ENCODE data around the gene PTGR2. TPM values are rescaled to one million over a fixed set of nuclear protein-coding genes. Genes with fewer than 3 reads are reported as not detected.
"Not testable (repeated sequence)": the region's sequence is repeated elsewhere in the genome, so short reads cannot be mapped to it uniquely, and the experiment has no call there.

Gene PTGR2
- total RNA-seq, 1 experiment from 2014 or later, result 12.0 TPM

- CTCF ChIA-PET, result interaction anchor here (0.6 kb wide), 2 partner anchors 128 to 193 kb away, joined by 5 to 7 read pairs; no protein-coding TSS in a partner anchor
- no peaks in the 10 kb centered on the region for H3K27me3 Mint-ChIP-seq (ENCODE audit: unreplicated experiment)
- no peaks in the 10 kb centered on the region for H3K4me1 Mint-ChIP-seq (ENCODE audit: low read depth, unreplicated experiment)
- no peaks in the 10 kb centered on the region for H3K9me3 Mint-ChIP-seq (ENCODE audit: low read depth, unreplicated experiment)
- no peak overlapping the region for H3K27ac Mint-ChIP-seq (ENCODE audit: unreplicated experiment)
- no peak for TF ChIP-seq CTCF (IDR thresholded peaks at IDR 0.05; ENCODE audit: unreplicated experiment)
- BruUV-seq (replicated peaks), result no TSS peak
- no peak overlapping the region for H3K4me3 Mint-ChIP-seq (ENCODE audit: low read depth, unreplicated experiment)
- intact Hi-C loops (cut with micrococcal nuclease; ENCODE audit: unreplicated experiment), result no loop called here
- no peaks in the 10 kb centered on the region for H3K36me3 Mint-ChIP-seq (ENCODE audit: insufficient read depth, unreplicated experiment)
- DNase-seq, result no peak
Observed at GRCh38 chr14:73865534-73866113, 14.0 kb downstream of the PTGR2 start.

GRCh38 chr14:73869754-73870153 is 18.1 kb downstream of the PTGR2 start:
- H3K36me3 Mint-ChIP-seq (ENCODE audit: insufficient read depth, unreplicated experiment); BruUV-seq (replicated peaks); H3K9me3 Mint-ChIP-seq (ENCODE audit: low read depth, unreplicated experiment); H3K27ac Mint-ChIP-seq (ENCODE audit: unreplicated experiment); H3K27me3 Mint-ChIP-seq (ENCODE audit: unreplicated experiment); DNase-seq; H3K4me3 Mint-ChIP-seq (ENCODE audit: low read depth, unreplicated experiment); H3K4me1 Mint-ChIP-seq (ENCODE audit: low read depth, unreplicated experiment): not testable (repeated sequence)
- intact Hi-C loops (cut with micrococcal nuclease; ENCODE audit: unreplicated experiment), result loop anchor here (2.0 kb wide), 1 partner anchor 237 kb away; no protein-coding TSS in a partner anchor
- CTCF ChIA-PET, result interaction anchor here (0.6 to 0.7 kb wide), 2 partner anchors 12 to 1825 kb away, joined by 3 read pairs; no protein-coding TSS in a partner anchor

- H3K9me3 Mint-ChIP-seq (ENCODE audit: low read depth, unreplicated experiment), result no peaks in the 10 kb centered on the region
- H3K36me3 Mint-ChIP-seq (ENCODE audit: insufficient read depth, unreplicated experiment), result no peaks in the 10 kb centered on the region
- H3K4me3 Mint-ChIP-seq (ENCODE audit: low read depth, unreplicated experiment), result no peak overlapping the region
- BruUV-seq (replicated peaks), result no TSS peak
- H3K27ac Mint-ChIP-seq (ENCODE audit: unreplicated experiment), result no peak overlapping the region
- no peaks in the 10 kb centered on the region for H3K27me3 Mint-ChIP-seq (ENCODE audit: unreplicated experiment)
- intact Hi-C loops (cut with micrococcal nuclease; ENCODE audit: unreplicated experiment), result no loop called here
- H3K4me1 Mint-ChIP-seq (ENCODE audit: low read depth, unreplicated experiment), result no peaks in the 10 kb centered on the region
- no peak for TF ChIP-seq CTCF (IDR thresholded peaks at IDR 0.05; ENCODE audit: unreplicated experiment)
- DNase-seq, result no peak
- CTCF ChIA-PET, result no interaction called here
Observed at GRCh38 chr14:73870525-73871235, 19.0 kb downstream of the PTGR2 start.

- no peaks in the 10 kb centered on the region for H3K27me3 Mint-ChIP-seq (ENCODE audit: unreplicated experiment)
- H3K36me3 Mint-ChIP-seq (ENCODE audit: insufficient read depth, unreplicated experiment), result no peaks in the 10 kb centered on the region
- CTCF ChIA-PET, result no interaction called here
- BruUV-seq (replicated peaks), result no TSS peak
- no peaks in the 10 kb centered on the region for H3K4me1 Mint-ChIP-seq (ENCODE audit: low read depth, unreplicated experiment)
- H3K4me3 Mint-ChIP-seq (ENCODE audit: low read depth, unreplicated experiment), result no peak overlapping the region
- TF ChIP-seq CTCF (IDR thresholded peaks at IDR 0.05; ENCODE audit: unreplicated experiment), result no peak
- no peak overlapping the region for H3K27ac Mint-ChIP-seq (ENCODE audit: unreplicated experiment)
- DNase-seq, result no peak
- intact Hi-C loops (cut with micrococcal nuclease; ENCODE audit: unreplicated experiment), result no loop called here
- no peaks in the 10 kb centered on the region for H3K9me3 Mint-ChIP-seq (ENCODE audit: low read depth, unreplicated experiment)
Observed at GRCh38 chr14:73873660-73874059, 22.0 kb downstream of the PTGR2 start.

- intact Hi-C loops (cut with micrococcal nuclease; ENCODE audit: unreplicated experiment), result no loop called here
- no peak for TF ChIP-seq CTCF (IDR thresholded peaks at IDR 0.05; ENCODE audit: unreplicated experiment)
Observed at GRCh38 chr14:73877790-73878189, 26.2 kb downstream of the PTGR2 start.

More at GRCh38 chr14:73877790-73878189, 26.2 kb downstream of the PTGR2 start:
- no peak for DNase-seq
- Mint-ChIP-seq H3K4me1 (ENCODE audit: low read depth, unreplicated experiment) (no peaks in the 10 kb centered on the region), H3K4me3 (ENCODE audit: low read depth, unreplicated experiment) (no peak overlapping the region), H3K27ac (ENCODE audit: unreplicated experiment) (no peak overlapping the region), H3K36me3 (ENCODE audit: insufficient read depth, unreplicated experiment) (no peaks in the 10 kb centered on the region), H3K27me3 (ENCODE audit: unreplicated experiment) (no peaks in the 10 kb centered on the region), H3K9me3 (ENCODE audit: low read depth, unreplicated experiment) (no peaks in the 10 kb centered on the region)
- no TSS peak for BruUV-seq (replicated peaks)
- CTCF ChIA-PET, result no interaction called here

Data from Calu3 (cell line).